ENCODE results near the gene MTG1.
"Not testable (repeated sequence)": the region's sequence is repeated elsewhere in the genome, so short reads cannot be mapped to it uniquely, and the experiment has no call there.

The MTG1 gene

GRCh38 chr10:133454204-133454893 lies 60.4 kb downstream of the MTG1 start:
- DNase-seq, result no peak

GRCh38 chr10:133455196-133455595 lies 61.2 kb downstream of the MTG1 start:
- no peak for DNase-seq

GRCh38 chr10:133455611-133456031 lies 61.7 kb downstream of the MTG1 start:
- DNase-seq, result no peak

GRCh38 chr10:133456041-133456951 lies 62.3 kb downstream of the MTG1 start:
- DNase-seq, result no peak

GRCh38 chr10:133457100-133457841 lies 63.3 kb downstream of the MTG1 start:
- no peak for DNase-seq

- DNase-seq, result no peak
These were observed 64.2 kb downstream of the MTG1 start for GRCh38 chr10:133458021-133458709.

- no peak for DNase-seq
These were observed 64.9 kb downstream of the MTG1 start for GRCh38 chr10:133458710-133459453.

- no peak for DNase-seq
These were observed 65.7 kb downstream of the MTG1 start for GRCh38 chr10:133459454-133460207.

GRCh38 chr10:133460208-133460769 lies 66.3 kb downstream of the MTG1 start:
- no peak for DNase-seq

- DNase-seq, result no peak
These were observed 67.1 kb downstream of the MTG1 start for GRCh38 chr10:133461027-133461426.

GRCh38 chr10:133461841-133462240 lies 67.9 kb downstream of the MTG1 start:
- no peak for DNase-seq

- DNase-seq, result no peak
These were observed 68.8 kb downstream of the MTG1 start for GRCh38 chr10:133462512-133463305.

GRCh38 chr10:133464582-133465031 lies 70.7 kb downstream of the MTG1 start:
- DNase-seq, result no peak

- no peak for DNase-seq
These were observed 71.4 kb downstream of the MTG1 start for GRCh38 chr10:133465191-133465949.

GRCh38 chr10:133465950-133466474 lies 72.1 kb downstream of the MTG1 start:
- DNase-seq, result no peak

- no peak for DNase-seq
These were observed 72.8 kb downstream of the MTG1 start for GRCh38 chr10:133466683-133467275.

GRCh38 chr10:133467286-133467911 lies 73.4 kb downstream of the MTG1 start:
- DNase-seq, result no peak

GRCh38 chr10:133469205-133469604 lies 75.2 kb downstream of the MTG1 start:
- not testable (repeated sequence) for DNase-seq

Data from HCEC 1CT (cell line).